NT2/D1 (cell line): ENCODE results near the gene OSM.

Experiments used
- DNase-seq: peaks from one replicate; pipeline ENCODE4 v3.0.0-alpha.2; 2011; ENCODE audit warnings: low read depth, low spot score
- H3K27me3 ChIP-seq: 2 replicates; pipeline ENCODE4 v1.6.0; 2011; ENCODE audit warnings: mild to moderate bottlenecking; ENCODE audit not compliant: insufficient read length, insufficient read depth
- H3K36me3 ChIP-seq: 2 replicates; pipeline ENCODE4 v1.6.1; 2011; ENCODE audit warnings: mild to moderate bottlenecking, low read length, mixed read lengths; ENCODE audit not compliant: insufficient read depth, insufficient read length
- H3K4me1 ChIP-seq: 2 replicates; pipeline ENCODE4 v1.5.1; 2011; ENCODE audit not compliant: insufficient read depth, insufficient read length
- H3K4me3 ChIP-seq: 2 replicates; pipeline ENCODE4 v1.5.1; 2011; ENCODE audit warnings: low read depth; ENCODE audit not compliant: insufficient read length
- H3K9ac ChIP-seq: 2 replicates; pipeline ENCODE4 v1.6.0; 2011; ENCODE audit warnings: low read depth; ENCODE audit not compliant: insufficient read length
- H3K9me3 ChIP-seq: 2 replicates; pipeline ENCODE4 v1.5.1; 2011; ENCODE audit warnings: mild to moderate bottlenecking, low read length; ENCODE audit not compliant: insufficient read depth
- SUZ12 ChIP-seq: IDR thresholded peaks from 2 replicates; pipeline ENCODE4 v1.6.1; 2011; ENCODE audit not compliant: insufficient read length, insufficient read depth; ENCODE audit errors: extremely low read depth
- YY1 ChIP-seq: IDR thresholded peaks from 2 replicates; pipeline ENCODE4 v1.6.1; 2011; ENCODE audit not compliant: insufficient read length, insufficient read depth
- ZNF274 ChIP-seq: IDR thresholded peaks from 2 replicates; pipeline ENCODE4 v1.6.1; 2011; ENCODE audit warnings: mild to moderate bottlenecking, low read depth, low read length

The OSM gene

GRCh38 chr22:30265823-30266444 is 717 bp downstream of the OSM start:
- no peak overlapping the region for H3K4me3 ChIP-seq

GRCh38 chr22:30265131-30265720 is 1.4 kb downstream of the OSM start:
- no peaks in the 10 kb centered on the region for H3K9me3 ChIP-seq
- no peaks in the 10 kb centered on the region for H3K36me3 ChIP-seq
- no peak for DNase-seq
- no peak for TF ChIP-seq ZNF274
- TF ChIP-seq YY1, result no peak
- TF ChIP-seq SUZ12, result no peak
- H3K4me3 ChIP-seq, result no peak overlapping the region
- peaks cover 28% of the 10 kb centered on the region for H3K4me1 ChIP-seq
- H3K9ac ChIP-seq, result no peak overlapping the region
- no peaks in the 10 kb centered on the region for H3K27me3 ChIP-seq

More at GRCh38 chr22:30265823-30266444, 717 bp downstream of the OSM start:
- Histone ChIP-seq H3K36me3 (no peaks in the 10 kb centered on the region), H3K4me1 (peaks cover 30% of the 10 kb centered on the region), H3K9ac (no peak overlapping the region), H3K27me3 (no peaks in the 10 kb centered on the region), H3K9me3 (no peaks in the 10 kb centered on the region)
- TF ChIP-seq YY1 (no peak), ZNF274 (no peak), SUZ12 (no peak)
- DNase-seq, result no peak

- no peak for TF ChIP-seq YY1
- TF ChIP-seq ZNF274, result no peak
- TF ChIP-seq SUZ12, result no peak
- no peak overlapping the region for H3K9ac ChIP-seq
- no peak for DNase-seq
- H3K4me1 ChIP-seq, result peaks cover 28% of the 10 kb centered on the region
- no peak overlapping the region for H3K4me3 ChIP-seq
- no peaks in the 10 kb centered on the region for H3K9me3 ChIP-seq
- H3K27me3 ChIP-seq, result no peaks in the 10 kb centered on the region
- no peaks in the 10 kb centered on the region for H3K36me3 ChIP-seq
Measured at GRCh38 chr22:30263883-30264282, 2.8 kb downstream of the OSM start.

- peak; percentile 59 for DNase-seq
- Histone ChIP-seq H3K36me3 (no peaks in the 10 kb centered on the region), H3K4me3 (no peak overlapping the region), H3K9ac (peak overlapping the region; percentile 5), H3K27me3 (no peaks in the 10 kb centered on the region), H3K4me1 (peaks cover 29% of the 10 kb centered on the region), H3K9me3 (no peaks in the 10 kb centered on the region)
- TF ChIP-seq ZNF274, result no peak
- TF ChIP-seq SUZ12, result no peak
- no peak for TF ChIP-seq YY1
Measured at GRCh38 chr22:30262917-30263741, 3.5 kb downstream of the OSM start.

GRCh38 chr22:30262112-30262511 is 4.5 kb downstream of the OSM start:
- Histone ChIP-seq H3K9me3 (no peaks in the 10 kb centered on the region), H3K9ac (peak overlapping the region; percentile 21), H3K36me3 (no peaks in the 10 kb centered on the region), H3K4me1 (peaks cover 33% of the 10 kb centered on the region), H3K27me3 (no peaks in the 10 kb centered on the region), H3K4me3 (no peak overlapping the region)
- no peak for DNase-seq
- TF ChIP-seq YY1, result no peak
- no peak for TF ChIP-seq ZNF274
- no peak for TF ChIP-seq SUZ12

GRCh38 chr22:30261134-30261533 is 5.5 kb downstream of the OSM start:
- Histone ChIP-seq H3K27me3 (no peaks in the 10 kb centered on the region), H3K4me3 (no peak overlapping the region), H3K9ac (no peak overlapping the region), H3K4me1 (peaks cover 28% of the 10 kb centered on the region), H3K9me3 (no peaks in the 10 kb centered on the region), H3K36me3 (no peaks in the 10 kb centered on the region)
- DNase-seq, result no peak
- no peak for TF ChIP-seq YY1
- TF ChIP-seq SUZ12, result no peak
- TF ChIP-seq ZNF274, result no peak

GRCh38 chr22:30260682-30261081 is 6.0 kb downstream of the OSM start:
- H3K9ac ChIP-seq, result no peak overlapping the region
- no peak for DNase-seq
- no peak overlapping the region for H3K4me3 ChIP-seq
- no peaks in the 10 kb centered on the region for H3K27me3 ChIP-seq
- no peak for TF ChIP-seq SUZ12
- TF ChIP-seq YY1, result no peak
- H3K36me3 ChIP-seq, result no peaks in the 10 kb centered on the region
- H3K9me3 ChIP-seq, result no peaks in the 10 kb centered on the region
- peaks cover 24% of the 10 kb centered on the region for H3K4me1 ChIP-seq
